Measurements from ENCODE around the gene SLC38A4.
"Not testable (repeated sequence)": the region's sequence is repeated elsewhere in the genome, so short reads cannot be mapped to it uniquely, and the experiment has no call there.

Gene SLC38A4, protein sequence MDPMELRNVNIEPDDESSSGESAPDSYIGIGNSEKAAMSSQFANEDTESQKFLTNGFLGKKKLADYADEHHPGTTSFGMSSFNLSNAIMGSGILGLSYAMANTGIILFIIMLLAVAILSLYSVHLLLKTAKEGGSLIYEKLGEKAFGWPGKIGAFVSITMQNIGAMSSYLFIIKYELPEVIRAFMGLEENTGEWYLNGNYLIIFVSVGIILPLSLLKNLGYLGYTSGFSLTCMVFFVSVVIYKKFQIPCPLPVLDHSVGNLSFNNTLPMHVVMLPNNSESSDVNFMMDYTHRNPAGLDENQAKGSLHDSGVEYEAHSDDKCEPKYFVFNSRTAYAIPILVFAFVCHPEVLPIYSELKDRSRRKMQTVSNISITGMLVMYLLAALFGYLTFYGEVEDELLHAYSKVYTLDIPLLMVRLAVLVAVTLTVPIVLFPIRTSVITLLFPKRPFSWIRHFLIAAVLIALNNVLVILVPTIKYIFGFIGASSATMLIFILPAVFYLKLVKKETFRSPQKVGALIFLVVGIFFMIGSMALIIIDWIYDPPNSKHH

DNA sequence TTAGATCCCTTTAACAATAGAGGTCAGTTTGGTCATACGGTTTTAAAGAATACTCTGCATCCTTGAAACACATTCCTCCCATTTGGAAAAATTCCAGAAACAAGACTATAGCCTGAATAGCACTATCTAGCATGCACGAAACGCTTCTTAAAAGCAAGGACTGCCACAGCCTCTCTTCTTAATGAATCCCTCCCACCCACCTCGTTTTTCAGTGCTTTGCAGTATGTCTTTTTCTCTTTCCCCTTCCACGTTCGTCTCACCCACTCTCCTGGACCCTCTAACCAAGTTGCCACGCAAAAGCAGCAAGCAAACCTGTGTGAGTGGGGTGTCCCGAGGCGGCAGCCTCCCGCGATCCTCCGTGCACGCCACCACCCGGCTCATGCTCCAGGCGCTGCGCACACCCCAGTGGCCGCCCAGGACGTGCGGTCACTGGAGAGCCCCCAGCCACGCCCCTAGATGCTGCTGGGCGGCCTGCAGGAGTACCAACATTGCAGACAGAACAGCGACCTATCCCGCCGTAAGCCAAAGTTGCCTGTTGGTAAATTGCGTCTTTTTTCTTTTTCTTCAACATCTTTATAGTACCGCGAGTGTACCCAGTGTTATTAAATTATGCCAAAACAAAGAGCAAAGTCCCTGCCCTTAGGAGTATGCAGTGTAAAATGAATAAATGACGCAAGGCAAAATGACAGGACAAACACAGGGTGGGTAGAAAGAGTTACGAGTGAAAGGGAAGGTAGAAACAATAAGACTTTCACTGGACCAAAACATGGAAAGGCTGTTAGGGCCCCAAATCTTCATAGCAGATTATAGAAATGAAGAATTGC, at the start of gene SLC38A4:
SLC38A4 (minus strand) TSS at position 407 of the 824 bp plus-strand sequence. CDS start 32,926 bp downstream, outside the sequence.
- peak; percentile 49 for DNase-seq (ENCODE audit: low spot score)

GRCh38 chr12:46875095-46875494, 49.3 kb upstream of the SLC38A4 start:
- DNase-seq (ENCODE audit: low spot score) = no peak

- DNase-seq (ENCODE audit: low spot score) = no peak
Observed at GRCh38 chr12:46874642-46875041, 48.8 kb upstream of the SLC38A4 start.

DNA sequence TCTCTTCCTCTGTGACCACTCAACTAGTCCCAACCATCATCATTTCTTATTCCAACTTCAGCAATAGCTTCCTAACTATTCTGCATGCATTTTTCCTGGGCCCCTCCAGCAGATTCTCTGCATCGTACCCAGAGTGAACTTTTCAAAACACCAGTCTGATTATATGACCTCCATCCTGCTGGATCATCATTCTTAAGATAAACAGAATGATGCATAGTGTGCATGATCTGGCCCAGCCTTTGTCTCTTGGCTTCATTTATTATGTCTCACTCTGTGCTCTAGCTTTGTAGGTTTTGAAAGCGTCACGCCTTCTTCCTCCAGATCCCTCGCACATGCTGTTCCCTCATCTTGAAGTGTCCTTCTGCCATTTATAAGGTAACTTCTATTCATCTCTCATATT, 46.3 kb upstream of the SLC38A4 start:
- no peak for DNase-seq (ENCODE audit: low spot score)

- no peak for DNase-seq (ENCODE audit: low spot score)
Observed at GRCh38 chr12:46865311-46865710, 39.5 kb upstream of the SLC38A4 start.

DNA sequence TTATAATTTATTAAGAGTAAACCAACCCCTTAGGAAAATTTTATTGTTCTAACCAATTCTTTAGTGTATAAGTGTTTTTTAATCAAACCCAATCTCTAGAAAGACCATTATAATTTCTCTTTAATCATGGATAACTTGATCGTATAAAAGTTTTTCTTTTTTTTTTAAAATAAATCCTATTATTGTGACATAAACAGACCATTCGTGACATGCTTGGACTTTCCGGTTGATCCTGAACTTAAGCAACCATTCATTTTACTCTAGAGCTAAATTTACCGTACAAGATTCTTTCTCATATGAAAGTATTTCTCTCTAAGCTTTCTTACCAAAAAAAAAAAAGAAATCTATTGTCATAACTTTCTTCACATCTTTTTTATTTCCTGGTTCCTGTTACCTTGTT, 32.6 kb upstream of the SLC38A4 start:
- DNase-seq (ENCODE audit: low spot score) = no peak

DNA sequence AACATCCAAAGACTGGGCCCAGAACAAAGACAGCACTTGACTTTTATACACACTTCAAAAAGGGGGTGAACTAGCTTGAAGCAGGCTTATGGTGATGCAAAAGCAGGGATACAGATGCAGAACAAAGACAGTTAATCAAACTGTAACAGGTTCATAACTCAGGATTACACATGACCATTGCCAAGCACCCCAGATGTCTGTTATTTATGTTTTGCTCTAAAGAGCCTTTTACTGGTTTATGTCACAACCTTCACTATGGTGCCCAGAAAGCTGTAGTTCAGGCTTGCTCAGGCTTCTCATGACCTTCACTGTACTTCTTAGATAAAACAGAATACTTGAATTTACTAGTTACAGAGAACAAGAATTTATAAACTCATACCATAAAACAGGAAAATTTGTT, 31.7 kb upstream of the SLC38A4 start:
- no peak for DNase-seq (ENCODE audit: low spot score)

GRCh38 chr12:46855760-46856159, 30.0 kb upstream of the SLC38A4 start:
- DNase-seq (ENCODE audit: low spot score) = no peak

DNA sequence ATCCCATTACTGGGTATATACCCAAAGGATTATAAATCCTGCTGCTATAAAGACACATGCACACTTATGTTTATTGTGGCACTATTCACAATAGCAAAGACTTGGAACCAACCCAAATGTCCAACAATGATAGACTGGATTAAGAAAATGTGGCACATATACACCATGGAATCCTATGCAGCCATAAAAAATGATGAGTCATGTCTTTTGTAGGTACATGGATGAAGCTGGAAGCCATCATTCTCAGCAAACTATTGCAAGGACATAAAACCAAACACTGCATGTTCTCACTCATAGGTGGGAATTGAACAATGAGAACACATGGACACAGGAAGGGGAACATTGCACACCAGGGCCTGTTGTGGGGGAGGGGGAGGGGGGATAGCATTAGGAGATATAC, 28.4 kb upstream of the SLC38A4 start:
- not testable (repeated sequence) for DNase-seq (ENCODE audit: low spot score)

- DNase-seq (ENCODE audit: low spot score) = not testable (repeated sequence)
Observed at GRCh38 chr12:46848792-46849191, 23.0 kb upstream of the SLC38A4 start.

- no peak for DNase-seq (ENCODE audit: low spot score)
Observed at GRCh38 chr12:46847001-46847400, 21.2 kb upstream of the SLC38A4 start.

GRCh38 chr12:46843811-46844210, 18.0 kb upstream of the SLC38A4 start:
- no peak for DNase-seq (ENCODE audit: low spot score)

DNA sequence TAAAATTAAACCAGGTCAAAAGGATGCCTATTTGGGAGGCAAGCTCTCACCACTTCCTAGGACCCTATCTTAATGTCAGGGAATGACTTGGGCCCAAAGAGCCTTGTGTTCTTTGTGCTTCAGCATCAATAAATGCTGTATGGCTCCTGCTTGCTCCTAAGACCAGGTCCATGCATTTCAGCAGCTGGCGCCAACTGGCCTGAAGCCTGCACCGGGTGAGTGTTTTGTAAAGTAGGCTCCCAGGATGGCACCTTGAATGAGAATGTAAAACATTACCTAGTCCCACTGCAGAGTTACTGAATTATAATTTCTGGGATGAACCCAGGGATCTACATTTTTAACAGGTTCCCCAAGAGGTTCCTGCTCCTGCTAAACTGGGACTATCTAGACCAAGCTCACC, 16.1 kb upstream of the SLC38A4 start:
- no peak for DNase-seq (ENCODE audit: low spot score)

DNA sequence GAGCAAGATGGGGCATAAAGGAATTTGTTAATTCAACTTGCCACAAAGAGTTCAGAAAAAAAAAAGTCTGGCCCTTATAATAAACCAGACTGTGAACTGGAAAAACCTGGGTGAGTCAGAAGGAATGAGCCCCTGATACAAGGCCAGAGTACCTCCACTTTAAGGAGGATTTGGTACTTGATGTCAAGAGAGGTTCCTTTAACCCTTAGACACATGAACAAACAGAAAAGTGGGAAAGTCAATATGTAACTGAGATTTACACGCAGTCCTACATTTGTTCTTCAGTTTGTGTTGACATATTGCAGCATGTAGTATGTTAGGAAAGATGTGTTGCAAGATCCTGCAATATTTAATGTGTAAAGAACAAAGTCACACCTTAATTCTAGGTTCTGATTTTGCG, 14.2 kb upstream of the SLC38A4 start:
- no peak for DNase-seq (ENCODE audit: low spot score)

DNA sequence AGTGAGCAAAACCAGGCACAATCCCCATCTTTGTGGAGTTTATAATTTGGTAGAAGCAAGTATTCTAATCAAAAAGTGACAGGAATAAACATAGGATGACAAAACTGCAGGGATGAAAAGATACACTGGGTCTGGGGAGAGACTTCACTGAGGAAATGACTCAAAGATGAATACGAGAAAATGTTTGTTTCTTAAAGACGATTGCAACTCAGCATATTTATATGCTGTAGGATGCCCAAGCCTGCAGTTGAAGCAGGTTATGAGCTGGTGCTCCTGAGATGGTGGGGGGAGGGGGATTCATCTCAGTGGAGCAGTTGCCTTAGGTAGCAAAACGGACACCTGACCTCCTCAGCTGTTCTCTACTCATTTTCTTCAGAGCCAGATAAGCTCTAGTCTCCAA, 13.4 kb upstream of the SLC38A4 start:
- no peak for DNase-seq (ENCODE audit: low spot score)

GRCh38 chr12:46835785-46836184, 10.0 kb upstream of the SLC38A4 start:
- no peak for DNase-seq (ENCODE audit: low spot score)

DNA sequence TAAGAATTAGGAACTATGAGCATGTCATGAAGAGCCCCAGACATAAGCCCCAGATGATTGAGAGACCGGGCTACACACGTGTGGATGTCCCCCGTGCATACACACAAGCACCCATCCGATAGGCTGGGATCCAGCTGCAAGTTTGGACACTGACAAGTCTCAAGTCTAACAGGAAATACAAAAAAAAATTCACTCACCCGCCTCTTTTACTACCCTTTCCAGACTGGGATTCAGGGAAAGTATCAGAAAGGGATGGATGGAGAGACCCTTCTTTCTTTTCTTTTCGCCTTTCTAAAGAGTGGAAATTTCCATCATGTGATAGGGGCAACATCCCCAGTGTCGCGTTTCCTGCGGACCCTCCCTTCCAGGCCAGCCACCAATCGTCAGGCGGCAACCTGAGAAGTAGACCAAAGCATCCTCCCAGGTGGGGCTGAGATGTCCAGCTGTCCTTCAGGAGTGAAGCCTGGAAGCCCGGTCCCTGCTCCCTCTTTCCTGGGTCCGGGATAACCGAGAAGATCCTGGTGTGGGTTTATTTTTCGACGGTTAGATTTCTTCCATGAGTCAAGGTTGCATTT, 6.4 kb upstream of the SLC38A4 start:
- DNase-seq (ENCODE audit: low spot score) = peak; percentile 19

- DNase-seq (ENCODE audit: low spot score) = peak; percentile 17
Observed at GRCh38 chr12:46831335-46832129, 5.7 kb upstream of the SLC38A4 start.

- DNase-seq (ENCODE audit: low spot score) = peak; percentile 21
Observed at GRCh38 chr12:46830731-46831334, 5.0 kb upstream of the SLC38A4 start.

- no peak for DNase-seq (ENCODE audit: low spot score)
Observed at GRCh38 chr12:46824709-46825108, 1.1 kb downstream of the SLC38A4 start.

GRCh38 chr12:46818642-46819041, 7.2 kb downstream of the SLC38A4 start:
- no peak for DNase-seq (ENCODE audit: low spot score)

Data from hepatic stellate cell (primary cell).